Ectodermal cell (in vitro differentiated cells): ENCODE results near the gene SLC24A3.

ENCODE experiments used
- H3K27ac ChIP-seq: 2 replicates; pipeline ENCODE4 v1.7.0; 2013; ENCODE audit warnings: mild to moderate bottlenecking, low read depth, low read length; ENCODE audit not compliant: insufficient read depth, poor library complexity, severe bottlenecking
- H3K27me3 ChIP-seq: 2 replicates; pipeline ENCODE4 v1.7.0; 2013; ENCODE audit warnings: mild to moderate bottlenecking, low read length; ENCODE audit not compliant: insufficient read depth, control insufficient read depth, poor library complexity, severe bottlenecking
- H3K36me3 ChIP-seq: one replicate; pipeline ENCODE4 v1.7.0; 2013; ENCODE audit warnings: low read length; ENCODE audit not compliant: control insufficient read depth, insufficient read depth
- H3K4me1 ChIP-seq: one replicate; pipeline ENCODE4 v1.7.0; 2013; ENCODE audit warnings: low read length; ENCODE audit not compliant: control insufficient read depth, insufficient read depth
- H3K4me3 ChIP-seq: 2 replicates; pipeline ENCODE4 v1.7.0; 2013; ENCODE audit warnings: low read depth, low read length, control low read depth; ENCODE audit not compliant: insufficient read depth
- H3K9me3 ChIP-seq: 2 replicates; pipeline ENCODE4 v1.7.0; 2013; ENCODE audit warnings: mild to moderate bottlenecking, low read length, moderate library complexity; ENCODE audit not compliant: control insufficient read depth
- WGBS, 2 experiments: methylation state at CpG; one replicate each; pipeline ENCODE4 v1.1.7; 2013; ENCODE audit warnings: missing lambda C conversion rate in 2 of 2; 5-methylcytosine and 5-hydroxymethylcytosine counted together

Gene SLC24A3

GRCh38 chr20:19562426-19562825 lies 350.0 kb downstream of the SLC24A3 start:
- Histone ChIP-seq H3K36me3 (no peaks in the 10 kb centered on the region), H3K9me3 (no peaks in the 10 kb centered on the region), H3K4me3 (no peak overlapping the region), H3K4me1 (no peaks in the 10 kb centered on the region), H3K27me3 (no peaks in the 10 kb centered on the region), H3K27ac (no peak overlapping the region)
- 88 to 96% methylated on average over 4 of the region's 4 CpGs for WGBS, 2 experiments

- WGBS, 2 experiments, result 93 to 94% methylated on average over 3 of the region's 3 CpGs
- Histone ChIP-seq H3K9me3 (no peaks in the 10 kb centered on the region), H3K27ac (no peak overlapping the region), H3K4me3 (no peak overlapping the region), H3K36me3 (no peaks in the 10 kb centered on the region), H3K4me1 (no peaks in the 10 kb centered on the region), H3K27me3 (no peaks in the 10 kb centered on the region)
These were observed 351.8 kb downstream of the SLC24A3 start for GRCh38 chr20:19564261-19564660.

GRCh38 chr20:19565736-19566135 lies 353.3 kb downstream of the SLC24A3 start:
- Histone ChIP-seq H3K27me3 (no peaks in the 10 kb centered on the region), H3K9me3 (no peaks in the 10 kb centered on the region), H3K4me3 (no peak overlapping the region), H3K4me1 (no peaks in the 10 kb centered on the region), H3K36me3 (no peaks in the 10 kb centered on the region), H3K27ac (no peak overlapping the region)
- WGBS, 2 experiments, result 89 to 100% methylated on average over 1 to 2 of the region's 2 CpGs

GRCh38 chr20:19566226-19566945 lies 353.9 kb downstream of the SLC24A3 start:
- Histone ChIP-seq H3K4me3 (no peak overlapping the region), H3K9me3 (no peaks in the 10 kb centered on the region), H3K27ac (no peak overlapping the region), H3K27me3 (no peaks in the 10 kb centered on the region), H3K36me3 (no peaks in the 10 kb centered on the region), H3K4me1 (no peaks in the 10 kb centered on the region)
- WGBS, 2 experiments, result 93 to 95% methylated on average over 2 of the region's 3 CpGs

DNA sequence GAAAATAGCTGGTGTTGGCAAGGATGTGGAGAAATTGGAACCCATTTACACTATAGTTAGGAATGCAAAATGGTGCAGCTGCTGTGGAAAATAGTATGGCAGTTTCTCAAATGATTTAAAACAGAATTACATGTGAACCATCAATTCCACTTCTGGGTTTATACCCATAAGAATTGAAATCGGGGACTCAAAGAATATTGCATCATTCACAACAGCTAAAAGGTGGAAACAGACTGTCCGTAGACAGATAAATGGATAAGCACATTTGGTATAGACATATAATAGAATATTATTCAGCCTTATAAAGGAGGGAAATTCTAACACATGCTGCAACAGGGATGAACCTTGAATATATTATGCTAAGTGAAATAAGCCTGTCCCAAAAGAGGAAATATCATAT lies 355.7 kb downstream of the SLC24A3 start:
- H3K4me1 ChIP-seq, result no peaks in the 10 kb centered on the region
- no peak overlapping the region for H3K4me3 ChIP-seq
- 83 to 100% methylated on average over 1 to 2 of the region's 2 CpGs for WGBS, 2 experiments
- H3K27ac ChIP-seq, result no peak overlapping the region
- no peaks in the 10 kb centered on the region for H3K27me3 ChIP-seq
- H3K9me3 ChIP-seq, result no peaks in the 10 kb centered on the region
- no peaks in the 10 kb centered on the region for H3K36me3 ChIP-seq

GRCh38 chr20:19571996-19572395 lies 359.6 kb downstream of the SLC24A3 start:
- Histone ChIP-seq H3K9me3 (no peaks in the 10 kb centered on the region), H3K4me1 (no peaks in the 10 kb centered on the region), H3K27me3 (no peaks in the 10 kb centered on the region), H3K27ac (no peak overlapping the region), H3K36me3 (no peaks in the 10 kb centered on the region), H3K4me3 (no peak overlapping the region)
- WGBS, 2 experiments, result 86 to 90% methylated on average over 2 of the region's 2 CpGs

- Histone ChIP-seq H3K4me1 (no peaks in the 10 kb centered on the region), H3K9me3 (no peaks in the 10 kb centered on the region), H3K4me3 (no peak overlapping the region), H3K36me3 (no peaks in the 10 kb centered on the region), H3K27ac (no peak overlapping the region), H3K27me3 (no peaks in the 10 kb centered on the region)
- 93 to 97% methylated on average over 2 of the region's 3 CpGs for WGBS, 2 experiments
These were observed 365.2 kb downstream of the SLC24A3 start for GRCh38 chr20:19577692-19578091.

DNA sequence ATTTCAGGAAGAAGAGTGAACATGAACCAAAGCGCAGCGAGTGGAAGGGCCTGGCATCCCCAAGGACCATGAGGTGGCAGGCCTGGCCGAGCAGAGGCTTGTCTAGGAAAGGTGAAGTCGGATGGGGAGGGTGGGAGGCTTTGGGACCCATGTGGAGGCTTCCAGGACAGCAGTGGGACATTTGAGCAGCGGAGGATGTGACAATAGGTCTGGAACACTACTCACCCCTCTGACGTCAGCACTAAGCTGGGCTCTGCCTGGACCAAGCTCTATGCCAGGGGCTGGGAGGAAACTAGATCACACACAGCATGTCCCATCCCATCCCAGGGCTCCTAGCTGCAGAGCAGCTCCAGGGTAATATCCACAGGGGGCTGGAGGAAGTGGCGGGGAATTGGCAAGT lies 370.3 kb downstream of the SLC24A3 start:
- Histone ChIP-seq H3K27ac (no peak overlapping the region), H3K4me1 (peaks cover 5% of the 10 kb centered on the region), H3K9me3 (no peaks in the 10 kb centered on the region), H3K4me3 (no peak overlapping the region), H3K27me3 (no peaks in the 10 kb centered on the region), H3K36me3 (no peaks in the 10 kb centered on the region)
- WGBS, 2 experiments, result 90 to 92% methylated on average over 7 of the region's 7 CpGs

- peaks cover 5% of the 10 kb centered on the region for H3K4me1 ChIP-seq
- no peaks in the 10 kb centered on the region for H3K9me3 ChIP-seq
- H3K27ac ChIP-seq, result no peak overlapping the region
- H3K27me3 ChIP-seq, result no peaks in the 10 kb centered on the region
- no peaks in the 10 kb centered on the region for H3K36me3 ChIP-seq
- no peak overlapping the region for H3K4me3 ChIP-seq
- 56 to 59% methylated on average over 12 of the region's 12 CpGs for WGBS, 2 experiments
These were observed 371.2 kb downstream of the SLC24A3 start for GRCh38 chr20:19583532-19584175.

GRCh38 chr20:19588241-19588640 lies 375.8 kb downstream of the SLC24A3 start:
- no peaks in the 10 kb centered on the region for H3K9me3 ChIP-seq
- H3K36me3 ChIP-seq, result no peaks in the 10 kb centered on the region
- H3K4me1 ChIP-seq, result peaks cover under 1% of the 10 kb centered on the region
- no peak overlapping the region for H3K4me3 ChIP-seq
- 95 to 98% methylated on average over 4 of the region's 4 CpGs for WGBS, 2 experiments
- no peak overlapping the region for H3K27ac ChIP-seq
- no peaks in the 10 kb centered on the region for H3K27me3 ChIP-seq
